GM12891 (cell line): ENCODE measurements around the gene SLCO2A1.

ENCODE experiments used
- PAX5 ChIP-seq: IDR thresholded peaks from 2 replicates; pipeline ENCODE4 v1.6.1; 2011; ENCODE audit warnings: low read length, moderate library complexity, mild to moderate bottlenecking; ENCODE audit not compliant: insufficient read depth, severe bottlenecking
- POLR2A ChIP-seq: IDR thresholded peaks from 2 replicates; pipeline ENCODE4 v1.6.1; 2011; ENCODE audit warnings: low read depth, low read length, control low read depth
- POLR2AphosphoS5 ChIP-seq: IDR thresholded peaks from 2 replicates; pipeline ENCODE4 v1.6.1; 2011; ENCODE audit warnings: low read depth, low read length, control low read depth
- POU2F2 ChIP-seq: IDR thresholded peaks from 2 replicates; pipeline ENCODE4 v1.6.1; 2011; ENCODE audit warnings: low read depth, mild to moderate bottlenecking, control low read depth, low read length, moderate library complexity
- SPI1 ChIP-seq: IDR thresholded peaks from 2 replicates; pipeline ENCODE4 v1.6.1; 2011; ENCODE audit warnings: low read depth, low read length, control low read depth
- TAF1 ChIP-seq: IDR thresholded peaks from 2 replicates; pipeline ENCODE4 v1.6.1; 2011; ENCODE audit warnings: low read depth, low read length, control low read depth

- no peak for TF ChIP-seq TAF1
- TF ChIP-seq SPI1: no peak
- TF ChIP-seq POLR2A: no peak
- no peak for TF ChIP-seq POLR2AphosphoS5
- no peak for TF ChIP-seq PAX5
- no peak for TF ChIP-seq POU2F2
Observed at GRCh38 chr3:134060561-134061385, 31.0 kb upstream of the SLCO2A1 start.
